GM21360 (cell line): ENCODE data around the gene UTS2.

Experiments
- ATAC-seq: cut with Tn5 transposase; IDR thresholded peaks from one replicate; pipeline ENCODE4 v1.9.1; 2021; ENCODE audit warnings: mild to moderate bottlenecking, moderate library complexity; ENCODE audit not compliant: unreplicated experiment

Gene UTS2

GRCh38 chr1:7852804-7853683 lies at the start of gene UTS2:
Gene UTS2, minus strand, starts transcription at chr1:7853065. Its CDS starts 62 bp downstream, at chr1:7853003.
- no peak for ATAC-seq

GRCh38 chr1:7899741-7900140 lies 46.9 kb upstream of the UTS2 start:
- ATAC-seq, result no peak

- ATAC-seq, result no peak
These were observed 46.1 kb upstream of the UTS2 start for GRCh38 chr1:7898962-7899361.

- no peak for ATAC-seq
These were observed 44.1 kb upstream of the UTS2 start for GRCh38 chr1:7896994-7897393.

GRCh38 chr1:7893529-7894180 lies 40.8 kb upstream of the UTS2 start:
- ATAC-seq, result no peak

- no peak for ATAC-seq
These were observed 38.9 kb upstream of the UTS2 start for GRCh38 chr1:7891804-7892203.

- no peak for ATAC-seq
These were observed 38.0 kb upstream of the UTS2 start for GRCh38 chr1:7890853-7891252.

GRCh38 chr1:7888248-7889081 lies 35.6 kb upstream of the UTS2 start:
- no peak for ATAC-seq

GRCh38 chr1:7886405-7886745 lies 33.5 kb upstream of the UTS2 start:
- ATAC-seq, result no peak

- ATAC-seq, result no peak
These were observed 32.9 kb upstream of the UTS2 start for GRCh38 chr1:7885513-7886404.

GRCh38 chr1:7884757-7885156 lies 31.9 kb upstream of the UTS2 start:
- ATAC-seq, result no peak

- no peak for ATAC-seq
These were observed 26.4 kb upstream of the UTS2 start for GRCh38 chr1:7879228-7879627.

GRCh38 chr1:7878027-7878426 lies 25.2 kb upstream of the UTS2 start:
- ATAC-seq, result no peak

- ATAC-seq, result no peak
These were observed 21.2 kb upstream of the UTS2 start for GRCh38 chr1:7873801-7874795.

GRCh38 chr1:7871136-7871535 lies 18.3 kb upstream of the UTS2 start:
- ATAC-seq, result no peak

GRCh38 chr1:7869136-7869920 lies 16.5 kb upstream of the UTS2 start:
- ATAC-seq, result no peak

- ATAC-seq, result no peak
These were observed 15.4 kb upstream of the UTS2 start for GRCh38 chr1:7868070-7868780.

GRCh38 chr1:7865978-7866377 lies 13.1 kb upstream of the UTS2 start:
- ATAC-seq, result no peak
